ENCODE data around the gene NTF3. TPM values are rescaled to one million over a fixed set of nuclear protein-coding genes. Genes with fewer than 3 reads are reported as not detected.

The NTF3 gene
- total RNA-seq, 5 donors from 2014 or later (not counting 1 experiment from before 2014, with no cell fraction given) = not detected

DNA sequence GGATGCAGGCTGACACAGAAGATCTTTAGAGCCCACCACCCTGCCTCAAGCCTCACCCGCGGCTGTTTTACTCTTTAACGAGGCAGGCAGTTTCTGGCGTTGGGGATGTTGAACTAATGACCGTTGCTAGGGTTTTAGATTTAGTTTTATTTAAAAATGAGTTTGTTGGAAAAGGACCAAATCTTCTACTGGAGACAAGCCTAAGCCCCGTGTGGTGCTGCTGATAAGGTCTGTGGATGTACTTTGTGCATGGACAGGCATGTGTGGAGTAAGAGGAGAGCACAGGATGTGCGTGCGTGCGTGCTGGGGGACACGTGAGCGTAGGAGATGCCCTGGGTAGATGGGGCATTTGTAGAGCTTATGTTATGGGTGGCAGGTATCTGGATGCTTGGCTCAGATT lies 5.7 kb downstream of the NTF3 start:
- ChIA-PET POLR2A (no interaction called here), CTCF (no interaction called here)
- no peak for ATAC-seq (replicated peaks in 1 of 4)
- no peaks in the 10 kb centered on the region for H3K4me1 Mint-ChIP-seq
- H3K4me3 Mint-ChIP-seq = no peak overlapping the region
- no peak overlapping the region for H3K27ac Mint-ChIP-seq
- no peaks in the 10 kb centered on the region for H3K9me3 ChIP-seq
- 38% methylated on average over 8 of the region's 11 CpGs for WGBS (ENCODE audit: insufficient coverage)
- H3K27me3 ChIP-seq (replicated peaks in 1 of 2; ENCODE audit: control insufficient read depth in 2 of 2, extremely low read depth in 1 of 2, insufficient read depth in 2 of 2, low read length in 1 of 2) = peaks cover 2 to 28% of the 10 kb centered on the region in 2 experiments
- no peaks in the 10 kb centered on the region for H3K36me3 ChIP-seq (ENCODE audit: control insufficient read depth in 2 of 2, extremely low read depth in 1 of 2, insufficient read depth in 1 of 2, low read length in 1 of 2)
- H3K4me3 ChIP-seq (ENCODE audit: control insufficient read depth in 1 of 2, extremely low read depth in 1 of 2, low read length in 1 of 2) = no peak overlapping the region
- H3K36me3 Mint-ChIP-seq = no peaks in the 10 kb centered on the region
- no peak for DNase-seq
- H3K9me3 Mint-ChIP-seq = peaks cover 3 to 9% (median 3%) of the 10 kb centered on the region in 3 donors
- H3K4me1 ChIP-seq (ENCODE audit: control insufficient read depth in 1 of 2, extremely low read depth in 1 of 2, insufficient read depth in 2 of 2, low read length in 2 of 2) = peaks cover 0 to 3% of the 10 kb centered on the region in 2 experiments
- peaks cover 9 to 15% of the 10 kb centered on the region in 2 donors for H3K27me3 Mint-ChIP-seq
- H3K27ac ChIP-seq (ENCODE audit: low read length) = no peak overlapping the region

DNA sequence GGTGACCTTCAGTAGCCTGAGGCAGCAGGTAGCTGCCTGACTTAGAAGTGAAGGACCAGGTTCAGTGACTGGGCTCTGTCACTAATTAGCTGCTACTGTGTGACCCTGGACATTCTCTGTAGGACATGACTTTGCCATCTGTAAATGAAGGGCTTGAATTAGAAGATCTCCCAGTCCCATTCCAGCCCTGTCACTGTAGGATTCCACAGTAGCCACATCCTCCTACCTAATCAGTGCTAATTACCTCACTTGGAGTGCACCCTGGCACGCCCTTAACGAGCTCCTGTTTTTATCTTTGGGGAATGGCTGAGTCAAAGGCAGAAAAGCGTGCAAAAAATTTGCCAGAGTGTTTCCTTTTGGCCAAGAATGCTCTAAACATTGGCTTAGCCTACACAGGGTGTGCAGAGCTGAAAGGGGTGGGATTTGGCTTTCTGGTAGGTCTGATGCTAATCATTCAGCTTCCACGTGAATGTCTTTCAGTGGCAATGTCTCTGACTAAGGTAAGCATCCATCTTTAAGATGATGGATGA lies 6.8 kb downstream of the NTF3 start:
- DNase-seq (no peak), ATAC-seq (replicated peaks in 1 of 4) (no peak)

DNA sequence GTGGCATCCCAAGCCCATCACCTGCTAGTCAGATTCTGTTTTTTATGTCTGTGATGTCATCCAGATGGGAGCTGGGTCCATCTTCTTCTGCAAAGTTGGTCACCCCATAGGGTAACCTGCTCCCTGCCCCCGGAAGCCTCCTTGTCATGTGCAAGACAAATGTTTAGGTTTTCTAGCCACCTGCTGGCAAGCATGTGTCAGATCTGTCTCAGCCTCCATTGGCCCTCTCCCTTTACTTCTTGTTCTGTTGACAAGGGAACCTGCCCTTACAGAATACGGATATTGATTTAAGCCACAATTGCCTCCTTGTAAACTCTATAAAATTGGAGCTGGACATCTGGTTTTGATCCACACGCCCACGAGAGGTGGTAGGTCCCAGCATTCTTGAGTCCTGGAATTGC lies 7.5 kb downstream of the NTF3 start:
- no peaks in the 10 kb centered on the region for H3K36me3 ChIP-seq (ENCODE audit: control insufficient read depth in 2 of 2, extremely low read depth in 1 of 2, insufficient read depth in 1 of 2, low read length in 1 of 2)
- no peaks in the 10 kb centered on the region for H3K4me1 ChIP-seq (ENCODE audit: control insufficient read depth in 1 of 2, extremely low read depth in 1 of 2, insufficient read depth in 2 of 2, low read length in 2 of 2)
- Mint-ChIP-seq H3K27me3 (peaks cover 9% of the 10 kb centered on the region in 2 donors), H3K9me3 (peaks cover 3 to 9% (median 3%) of the 10 kb centered on the region in 3 donors), H3K27ac (no peak overlapping the region), H3K4me1 (no peaks in the 10 kb centered on the region), H3K36me3 (no peaks in the 10 kb centered on the region), H3K4me3 (no peak overlapping the region)
- H3K27me3 ChIP-seq (replicated peaks in 1 of 2; ENCODE audit: control insufficient read depth in 2 of 2, extremely low read depth in 1 of 2, insufficient read depth in 2 of 2, low read length in 1 of 2) = peaks cover 0 to 18% of the 10 kb centered on the region in 2 experiments
- DNase-seq = no peak
- no peaks in the 10 kb centered on the region for H3K9me3 ChIP-seq
- H3K4me3 ChIP-seq (ENCODE audit: control insufficient read depth in 1 of 2, extremely low read depth in 1 of 2, low read length in 1 of 2) = no peak overlapping the region
- POLR2A ChIA-PET = no interaction called here
- H3K27ac ChIP-seq (ENCODE audit: low read length) = no peak overlapping the region
- 71% methylated on average over 3 of the region's 4 CpGs for WGBS (ENCODE audit: insufficient coverage)
- no peak for ATAC-seq (replicated peaks in 1 of 4)
- CTCF ChIA-PET = no interaction called here

More for the DNA sequence above, 6.8 kb downstream of the NTF3 start:
- POLR2A ChIA-PET = no interaction called here
- Mint-ChIP-seq H3K27ac (no peak overlapping the region), H3K9me3 (peaks cover 3 to 9% (median 3%) of the 10 kb centered on the region in 3 donors), H3K4me1 (no peaks in the 10 kb centered on the region), H3K4me3 (no peak overlapping the region), H3K27me3 (peaks cover 9% of the 10 kb centered on the region in 2 donors), H3K36me3 (no peaks in the 10 kb centered on the region)
- Histone ChIP-seq H3K4me1 (ENCODE audit: control insufficient read depth in 1 of 2, extremely low read depth in 1 of 2, insufficient read depth in 2 of 2, low read length in 2 of 2) (no peaks in the 10 kb centered on the region), H3K27ac (ENCODE audit: low read length) (no peak overlapping the region), H3K9me3 (no peaks in the 10 kb centered on the region), H3K27me3 (replicated peaks in 1 of 2; ENCODE audit: control insufficient read depth in 2 of 2, extremely low read depth in 1 of 2, insufficient read depth in 2 of 2, low read length in 1 of 2) (peaks cover 2 to 23% of the 10 kb centered on the region in 2 experiments), H3K36me3 (ENCODE audit: control insufficient read depth in 2 of 2, extremely low read depth in 1 of 2, insufficient read depth in 1 of 2, low read length in 1 of 2) (no peaks in the 10 kb centered on the region), H3K4me3 (ENCODE audit: control insufficient read depth in 1 of 2, extremely low read depth in 1 of 2, low read length in 1 of 2) (no peak overlapping the region)
- CTCF ChIA-PET = no interaction called here
- WGBS (ENCODE audit: insufficient coverage) = 55% methylated on average over 4 of the region's 4 CpGs

DNA sequence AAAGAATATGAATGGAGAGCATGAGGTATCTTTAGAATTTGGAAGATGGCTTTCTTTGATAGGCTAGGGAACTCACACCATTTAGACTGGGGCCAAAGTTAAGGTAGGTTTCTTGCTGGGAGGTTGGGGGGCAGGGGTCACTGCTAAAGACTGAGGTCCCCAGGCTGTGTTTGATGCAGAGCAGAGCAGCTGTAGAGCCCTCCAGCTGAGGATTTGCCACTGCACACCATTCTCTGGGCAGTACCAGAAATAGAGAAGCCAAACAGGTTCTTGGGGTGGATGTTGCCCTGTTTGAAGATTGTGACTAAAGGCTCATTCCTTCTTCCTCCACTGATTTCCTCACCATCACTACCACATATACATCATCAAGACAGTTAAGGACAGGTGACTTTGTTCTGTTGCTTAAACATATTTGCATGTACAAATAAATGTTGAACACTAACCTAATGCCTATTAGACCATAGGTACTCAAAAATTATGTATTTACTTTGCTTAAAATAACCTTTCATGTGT lies 7.9 kb downstream of the NTF3 start:
- peaks cover 0 to 13% of the 10 kb centered on the region in 2 experiments for H3K27me3 ChIP-seq (replicated peaks in 1 of 2; ENCODE audit: control insufficient read depth in 2 of 2, extremely low read depth in 1 of 2, insufficient read depth in 2 of 2, low read length in 1 of 2)
- no peak for ATAC-seq (replicated peaks in 1 of 4)
- H3K4me1 Mint-ChIP-seq = no peaks in the 10 kb centered on the region
- POLR2A ChIA-PET = no interaction called here
- H3K9me3 Mint-ChIP-seq = peaks cover 3 to 9% (median 3%) of the 10 kb centered on the region in 3 donors
- no peaks in the 10 kb centered on the region for H3K9me3 ChIP-seq
- no peaks in the 10 kb centered on the region for H3K36me3 ChIP-seq (ENCODE audit: control insufficient read depth in 2 of 2, extremely low read depth in 1 of 2, insufficient read depth in 1 of 2, low read length in 1 of 2)
- H3K4me1 ChIP-seq (ENCODE audit: control insufficient read depth in 1 of 2, extremely low read depth in 1 of 2, insufficient read depth in 2 of 2, low read length in 2 of 2) = no peaks in the 10 kb centered on the region
- no peak for DNase-seq
- no peak overlapping the region for H3K27ac Mint-ChIP-seq
- peaks cover 9 to 13% of the 10 kb centered on the region in 2 donors for H3K27me3 Mint-ChIP-seq
- no peak overlapping the region for H3K27ac ChIP-seq (ENCODE audit: low read length)
- no peak overlapping the region for H3K4me3 ChIP-seq (ENCODE audit: control insufficient read depth in 1 of 2, extremely low read depth in 1 of 2, low read length in 1 of 2)
- no peaks in the 10 kb centered on the region for H3K36me3 Mint-ChIP-seq
- no peak overlapping the region for H3K4me3 Mint-ChIP-seq
- CTCF ChIA-PET = no interaction called here

DNA sequence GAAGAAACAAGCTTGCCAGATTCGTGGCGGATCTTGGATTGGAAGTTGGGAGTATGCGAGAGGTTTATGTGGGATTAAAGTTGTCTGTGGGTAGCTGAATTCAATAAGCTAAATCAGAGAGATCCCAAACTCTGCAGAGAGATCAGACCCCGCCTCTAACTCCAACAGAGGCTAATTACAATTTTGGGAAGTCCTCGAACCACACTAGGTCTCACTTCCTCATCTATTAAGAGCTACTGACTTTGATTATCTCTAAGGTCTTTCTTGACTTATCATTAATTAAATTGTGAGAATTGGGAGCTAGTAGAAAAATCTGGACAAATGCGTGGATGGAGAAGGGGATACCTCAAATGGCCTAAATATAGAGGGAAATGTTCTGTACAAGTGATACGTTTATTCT lies 9.1 kb downstream of the NTF3 start:
- Mint-ChIP-seq H3K4me1 (no peaks in the 10 kb centered on the region), H3K9me3 (peaks cover 3 to 9% (median 3%) of the 10 kb centered on the region in 3 donors), H3K27ac (no peak overlapping the region), H3K4me3 (no peak overlapping the region), H3K27me3 (peaks cover 9 to 15% of the 10 kb centered on the region in 2 donors), H3K36me3 (no peaks in the 10 kb centered on the region)
- ATAC-seq (replicated peaks in 1 of 4) (no peak), DNase-seq (no peak)
- no CpG with 5 or more reads among the region's 7 CpGs for WGBS (ENCODE audit: insufficient coverage)
- Histone ChIP-seq H3K27ac (ENCODE audit: low read length) (no peak overlapping the region), H3K4me1 (ENCODE audit: control insufficient read depth in 1 of 2, extremely low read depth in 1 of 2, insufficient read depth in 2 of 2, low read length in 2 of 2) (no peaks in the 10 kb centered on the region), H3K27me3 (replicated peaks in 1 of 2; ENCODE audit: control insufficient read depth in 2 of 2, extremely low read depth in 1 of 2, insufficient read depth in 2 of 2, low read length in 1 of 2) (peaks cover 0 to 13% of the 10 kb centered on the region in 2 experiments), H3K9me3 (no peaks in the 10 kb centered on the region), H3K4me3 (ENCODE audit: control insufficient read depth in 1 of 2, extremely low read depth in 1 of 2, low read length in 1 of 2) (no peak overlapping the region), H3K36me3 (ENCODE audit: control insufficient read depth in 2 of 2, extremely low read depth in 1 of 2, insufficient read depth in 1 of 2, low read length in 1 of 2) (no peaks in the 10 kb centered on the region)
- POLR2A ChIA-PET = no interaction called here
- CTCF ChIA-PET = no interaction called here

DNA sequence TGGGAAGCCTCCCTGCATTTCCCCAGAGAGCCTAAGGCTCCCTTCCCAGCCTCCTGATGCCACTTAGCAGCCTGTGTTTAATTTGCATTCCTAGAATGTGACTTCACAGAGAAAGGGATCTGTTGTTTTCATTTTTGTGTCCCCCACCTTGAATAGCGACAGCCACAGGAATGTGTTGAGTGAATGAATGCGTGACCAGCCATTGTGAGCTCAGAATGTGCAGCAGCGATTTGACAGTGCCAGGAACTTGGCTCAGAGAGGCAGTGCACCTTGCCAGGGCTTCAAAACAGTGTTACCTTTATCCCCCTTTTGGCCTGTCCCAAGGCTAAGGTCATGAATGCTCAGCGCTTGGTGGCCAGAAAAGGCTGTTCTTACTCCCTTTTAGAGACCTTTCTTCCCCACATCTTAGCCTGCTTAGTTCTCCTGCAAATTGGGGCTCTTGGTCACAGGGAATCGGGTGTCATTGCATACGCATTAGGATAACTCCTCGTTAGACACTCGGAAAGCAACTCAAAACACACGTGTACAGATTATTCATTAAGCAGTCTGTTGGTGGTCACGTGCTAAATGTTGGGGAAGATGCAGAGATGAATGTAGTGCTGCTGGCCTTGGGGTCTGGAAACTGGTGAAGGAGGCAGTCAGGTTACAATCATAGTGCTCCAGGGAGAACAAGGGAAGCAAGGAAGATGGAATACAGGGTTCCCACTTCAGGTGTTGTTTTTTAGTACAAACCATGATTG lies 9.8 kb downstream of the NTF3 start:
- peaks cover 9 to 15% of the 10 kb centered on the region in 2 donors for H3K27me3 Mint-ChIP-seq

More for the DNA sequence above, 9.8 kb downstream of the NTF3 start:
- CTCF ChIA-PET = no interaction called here
- Mint-ChIP-seq H3K4me3 (no peak overlapping the region), H3K4me1 (no peaks in the 10 kb centered on the region), H3K27ac (no peak overlapping the region), H3K9me3 (peaks cover 3 to 9% (median 3%) of the 10 kb centered on the region in 3 donors), H3K36me3 (no peaks in the 10 kb centered on the region)
- ATAC-seq (replicated peaks in 1 of 4) = no peak
- H3K36me3 ChIP-seq (ENCODE audit: control insufficient read depth in 2 of 2, extremely low read depth in 1 of 2, insufficient read depth in 1 of 2, low read length in 1 of 2) = no peaks in the 10 kb centered on the region
- 78% methylated on average over 7 of the region's 10 CpGs for WGBS (ENCODE audit: insufficient coverage)
- POLR2A ChIA-PET = no interaction called here
- no peaks in the 10 kb centered on the region for H3K9me3 ChIP-seq
- H3K4me3 ChIP-seq (ENCODE audit: control insufficient read depth in 1 of 2, extremely low read depth in 1 of 2, low read length in 1 of 2) = no peak overlapping the region
- no peaks in the 10 kb centered on the region for H3K4me1 ChIP-seq (ENCODE audit: control insufficient read depth in 1 of 2, extremely low read depth in 1 of 2, insufficient read depth in 2 of 2, low read length in 2 of 2)
- no peak for DNase-seq
- H3K27me3 ChIP-seq (replicated peaks in 1 of 2; ENCODE audit: control insufficient read depth in 2 of 2, extremely low read depth in 1 of 2, insufficient read depth in 2 of 2, low read length in 1 of 2) = peaks cover 0 to 13% of the 10 kb centered on the region in 2 experiments
- no peak overlapping the region for H3K27ac ChIP-seq (ENCODE audit: low read length)

Data from T-cell (primary cell).